GM19043 (cell line): ENCODE results near the gene ARHGEF39.

ENCODE experiments used
- ATAC-seq: cut with Tn5 transposase; IDR thresholded peaks from one replicate; pipeline ENCODE4 v1.9.1; 2021; ENCODE audit warnings: low read depth; ENCODE audit not compliant: unreplicated experiment

The ARHGEF39 gene

DNA sequence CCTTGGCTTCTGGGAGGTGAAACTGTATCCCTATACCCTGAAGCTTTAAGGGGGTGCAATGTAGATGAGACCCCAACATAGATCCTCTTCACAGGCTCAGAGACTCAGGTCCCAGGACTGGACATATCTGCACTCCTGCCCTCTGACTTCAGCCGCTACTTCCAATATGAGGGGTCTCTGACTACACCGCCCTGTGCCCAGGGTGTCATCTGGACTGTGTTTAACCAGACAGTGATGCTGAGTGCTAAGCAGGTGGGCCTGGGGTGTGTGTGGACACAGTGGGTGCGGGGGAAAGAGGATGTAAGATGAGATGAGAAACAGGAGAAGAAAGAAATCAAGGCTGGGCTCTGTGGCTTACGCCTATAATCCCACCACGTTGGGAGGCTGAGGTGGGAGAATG lies 14.1 kb upstream of the ARHGEF39 start:
- no peak for ATAC-seq

DNA sequence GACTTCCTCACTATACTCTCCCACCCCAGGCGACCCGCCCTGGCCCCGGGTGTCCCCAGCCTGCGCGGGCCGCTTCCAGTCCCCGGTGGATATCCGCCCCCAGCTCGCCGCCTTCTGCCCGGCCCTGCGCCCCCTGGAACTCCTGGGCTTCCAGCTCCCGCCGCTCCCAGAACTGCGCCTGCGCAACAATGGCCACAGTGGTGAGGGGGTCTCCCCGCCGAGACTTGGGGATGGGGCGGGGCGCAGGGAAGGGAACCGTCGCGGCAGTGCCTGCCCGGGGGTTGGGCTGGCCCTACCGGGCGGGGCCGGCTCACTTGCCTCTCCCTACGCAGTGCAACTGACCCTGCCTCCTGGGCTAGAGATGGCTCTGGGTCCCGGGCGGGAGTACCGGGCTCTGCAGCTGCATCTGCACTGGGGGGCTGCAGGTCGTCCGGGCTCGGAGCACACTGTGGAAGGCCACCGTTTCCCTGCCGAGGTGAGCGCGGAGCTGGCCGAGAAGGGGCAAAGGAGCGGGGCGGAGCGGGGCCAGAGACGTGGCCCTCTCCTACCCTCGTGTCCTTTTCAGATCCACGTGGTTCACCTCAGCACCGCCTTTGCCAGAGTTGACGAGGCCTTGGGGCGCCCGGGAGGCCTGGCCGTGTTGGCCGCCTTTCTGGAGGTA lies 10.9 kb upstream of the ARHGEF39 start:
- ATAC-seq: no peak

- no peak for ATAC-seq
These were observed 10.2 kb upstream of the ARHGEF39 start for GRCh38 chr9:35675204-35675603.

GRCh38 chr9:35674025-35674361 lies 9.0 kb upstream of the ARHGEF39 start:
- ATAC-seq: no peak

GRCh38 chr9:35673132-35674024 lies 8.4 kb upstream of the ARHGEF39 start, which contains the start of gene CA9:
Gene CA9 (plus strand): TSS chr9:35673928. CDS start chr9:35673960, 32 bp downstream.
- no peak for ATAC-seq

DNA sequence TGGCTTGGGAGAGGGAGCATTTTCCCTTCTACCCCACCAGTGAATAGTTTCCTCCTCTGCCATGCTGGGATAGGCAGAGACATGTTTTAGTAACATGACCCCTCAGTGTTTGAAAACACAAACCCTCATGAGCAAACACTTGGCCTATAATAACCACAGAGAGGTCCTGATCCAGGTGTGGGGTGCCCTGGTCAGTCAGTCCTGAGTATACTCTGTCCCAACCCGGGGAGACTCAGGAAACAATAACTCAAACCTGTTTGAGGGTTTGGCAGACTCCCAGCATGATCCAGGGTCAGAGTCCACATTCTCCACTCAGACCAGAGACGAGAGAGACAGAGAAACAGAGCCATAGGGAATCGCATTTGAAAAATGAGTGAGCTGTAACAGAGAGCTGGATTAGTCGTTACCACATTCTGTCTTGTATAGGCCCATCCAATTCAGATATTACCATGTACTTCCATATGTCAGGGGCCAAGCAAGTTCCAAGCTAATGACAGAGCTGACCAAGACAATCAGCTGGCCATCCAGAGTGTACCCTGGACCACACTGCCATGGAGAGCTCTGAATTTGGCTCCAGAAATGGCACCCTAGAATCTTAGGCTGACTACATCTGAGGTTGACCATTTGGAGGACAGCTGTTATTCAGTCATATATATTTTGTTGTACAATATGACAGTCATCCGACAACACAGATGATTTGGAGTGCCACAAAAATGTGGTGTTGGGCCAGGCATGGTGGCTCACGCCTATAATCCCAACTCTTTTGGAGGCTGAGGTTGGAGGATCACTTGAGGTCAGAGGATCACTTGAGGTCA lies 4.5 kb upstream of the ARHGEF39 start:
- no peak for ATAC-seq

- ATAC-seq: no peak
These were observed 2.9 kb upstream of the ARHGEF39 start for GRCh38 chr9:35667939-35668338.

DNA sequence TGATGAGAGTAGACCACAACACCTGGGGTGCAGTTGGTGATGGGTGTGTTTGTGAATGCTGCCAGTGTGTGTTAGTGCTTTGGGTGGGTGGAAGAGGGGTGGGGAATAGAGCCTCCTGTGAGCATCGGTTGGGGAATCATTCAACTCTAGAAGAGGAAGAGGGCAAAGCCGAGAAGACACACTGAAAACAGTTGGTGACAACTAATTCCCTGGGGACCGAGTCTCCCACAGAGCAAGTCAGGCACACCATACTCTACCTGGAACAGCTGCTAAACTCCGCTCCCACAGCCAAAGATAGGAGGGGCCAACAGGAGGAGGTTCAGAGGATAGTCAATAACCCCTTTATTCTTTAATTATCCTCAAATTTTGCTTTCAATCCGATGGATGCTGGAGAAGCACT lies 1.6 kb upstream of the ARHGEF39 start:
- ATAC-seq: no peak

DNA sequence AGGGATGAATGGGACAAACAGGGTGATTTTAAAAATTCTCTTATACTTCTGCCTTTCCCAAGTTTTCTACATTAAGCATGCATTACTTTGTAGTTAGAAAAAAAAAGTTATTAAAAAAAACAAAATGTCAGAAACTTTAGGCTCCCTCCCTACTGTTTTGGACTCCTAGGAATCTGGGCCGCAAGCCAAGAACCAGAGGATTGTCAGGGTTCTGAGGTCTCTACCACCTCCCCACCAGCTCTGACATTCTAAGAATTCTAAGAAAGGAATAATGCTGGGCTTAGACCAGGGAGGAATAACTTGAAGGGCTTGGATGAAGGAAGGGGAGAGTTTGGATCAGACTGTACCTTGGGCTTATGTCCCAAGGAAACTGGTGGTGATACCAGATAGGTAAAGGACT lies 1.1 kb upstream of the ARHGEF39 start:
- no peak for ATAC-seq

- ATAC-seq: no peak
These were observed 450 bp upstream of the ARHGEF39 start for GRCh38 chr9:35665471-35665818.

- no peak for ATAC-seq
These were observed 2.6 kb downstream of the ARHGEF39 start for GRCh38 chr9:35662437-35662836.

DNA sequence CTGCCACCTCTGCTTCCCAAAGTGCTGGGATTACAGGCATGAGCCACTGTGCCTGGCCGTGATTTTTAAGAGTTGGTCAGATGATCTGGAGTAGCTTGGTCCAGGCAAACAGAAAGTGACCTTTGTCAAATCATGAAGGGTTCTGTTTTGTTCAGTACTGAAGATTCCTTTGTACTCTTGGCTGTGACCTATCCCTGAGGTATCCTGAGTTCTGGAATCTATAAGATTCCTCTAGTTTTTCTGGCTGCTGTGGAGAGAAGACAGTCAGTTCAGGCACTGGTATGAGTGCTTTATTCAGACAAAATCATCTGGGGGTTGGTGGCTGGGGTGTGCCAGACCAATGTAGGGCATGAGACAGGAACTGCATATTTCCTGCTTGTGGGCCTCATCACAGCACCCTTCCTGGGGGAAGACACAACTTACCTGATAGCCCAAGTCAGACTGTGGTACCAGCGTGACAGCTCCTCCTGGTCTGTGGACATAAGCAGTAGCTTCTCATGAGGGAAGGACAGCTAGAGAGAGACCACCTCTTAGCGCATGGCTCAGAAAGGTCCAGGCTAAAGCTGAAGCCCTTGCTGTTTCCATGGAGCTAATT lies 3.1 kb downstream of the ARHGEF39 start:
- ATAC-seq: no peak

GRCh38 chr9:35660966-35661415 lies 4.0 kb downstream of the ARHGEF39 start:
- ATAC-seq: no peak

- no peak for ATAC-seq
These were observed 5.7 kb downstream of the ARHGEF39 start for GRCh38 chr9:35659340-35659739.

DNA sequence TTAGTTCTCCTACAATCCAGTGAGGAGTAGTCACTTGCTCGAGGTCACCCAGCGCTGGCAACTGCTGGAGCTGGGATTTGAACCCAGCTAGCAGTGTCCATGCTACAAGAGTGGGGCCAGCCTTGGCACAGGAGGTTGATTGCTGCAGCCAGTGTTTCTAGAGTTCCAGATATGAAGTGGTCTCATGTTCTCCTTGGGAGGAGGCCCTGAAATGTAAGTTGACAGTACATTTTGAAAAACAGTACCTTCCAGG lies 6.1 kb downstream of the ARHGEF39 start:
- ATAC-seq: no peak

DNA sequence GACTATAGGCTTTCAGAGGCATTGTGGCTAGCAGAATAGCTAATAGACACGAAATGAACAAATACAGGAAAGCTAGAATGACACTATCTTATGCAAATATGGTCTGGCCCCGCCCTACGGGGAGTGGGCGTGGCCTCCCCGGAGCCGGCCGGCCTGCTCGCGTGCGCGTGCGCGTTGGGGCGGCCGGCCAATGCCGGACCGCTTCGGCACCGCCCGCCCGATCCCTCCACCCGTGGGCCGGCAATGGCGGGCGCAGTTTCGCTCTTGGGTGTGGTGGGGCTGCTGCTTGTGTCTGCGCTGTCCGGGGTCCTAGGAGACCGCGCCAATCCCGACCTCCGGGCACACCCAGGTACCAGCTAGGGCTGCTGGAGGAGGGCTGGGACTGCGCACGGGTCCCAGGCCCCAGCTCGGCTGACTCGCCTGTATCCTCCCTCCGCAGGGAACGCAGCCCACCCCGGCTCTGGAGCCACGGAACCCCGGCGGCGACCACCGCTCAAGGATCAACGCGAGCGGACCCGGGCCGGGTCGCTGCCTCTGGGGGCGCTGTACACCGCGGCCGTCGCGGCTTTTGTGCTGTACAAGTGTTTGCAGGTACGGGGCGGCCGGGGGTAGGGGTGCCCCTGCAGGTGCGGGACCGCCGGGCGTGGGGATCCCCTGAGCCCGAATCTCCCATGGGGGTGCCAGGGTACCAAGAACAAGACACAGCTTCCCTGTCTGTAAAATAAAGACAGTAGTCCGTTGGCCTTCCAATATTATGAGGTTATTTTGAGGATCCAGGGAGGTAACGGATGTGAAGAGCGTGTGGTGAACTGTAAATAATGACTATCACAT lies 6.6 kb downstream of the ARHGEF39 start, which contains the start of gene CCDC107:
Gene CCDC107, plus strand, starts transcription at position 156 of the 831 bp plus-strand sequence. Its CDS starts 88 bp downstream, at position 244.
- ATAC-seq: peak; percentile 48

DNA sequence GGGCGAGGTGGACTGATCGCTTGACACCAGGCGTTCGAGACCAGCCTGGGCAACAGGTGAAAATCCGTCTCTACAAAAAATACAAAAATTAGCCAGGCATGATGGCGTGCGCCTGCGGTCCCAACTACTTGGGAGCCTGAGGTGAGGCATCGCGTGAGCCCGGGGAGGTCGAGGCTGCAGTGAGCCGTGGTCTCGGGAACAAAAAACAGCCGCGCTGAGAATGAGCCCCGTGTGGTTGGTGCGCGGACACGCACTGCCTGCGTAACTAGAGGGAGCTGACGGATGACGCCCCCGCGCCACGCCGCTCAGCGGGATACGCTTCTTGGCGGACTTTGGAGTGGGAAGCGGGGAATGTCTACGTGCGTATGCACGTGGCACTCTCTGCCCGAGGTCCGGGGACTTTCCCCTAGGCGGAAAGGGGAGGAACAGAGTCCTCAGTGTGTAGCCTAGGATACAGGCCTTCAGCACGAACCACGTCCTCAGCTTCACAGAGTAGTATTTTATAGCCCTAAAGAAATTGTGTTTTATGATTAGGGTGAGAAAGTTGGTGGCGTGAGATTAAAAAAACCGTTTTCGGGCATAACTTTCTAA lies 7.4 kb downstream of the ARHGEF39 start, which contains the start of gene RMRP:
Gene RMRP, minus strand, starts transcription at position 474 of the 591 bp plus-strand sequence.
- peak; percentile 85 for ATAC-seq

DNA sequence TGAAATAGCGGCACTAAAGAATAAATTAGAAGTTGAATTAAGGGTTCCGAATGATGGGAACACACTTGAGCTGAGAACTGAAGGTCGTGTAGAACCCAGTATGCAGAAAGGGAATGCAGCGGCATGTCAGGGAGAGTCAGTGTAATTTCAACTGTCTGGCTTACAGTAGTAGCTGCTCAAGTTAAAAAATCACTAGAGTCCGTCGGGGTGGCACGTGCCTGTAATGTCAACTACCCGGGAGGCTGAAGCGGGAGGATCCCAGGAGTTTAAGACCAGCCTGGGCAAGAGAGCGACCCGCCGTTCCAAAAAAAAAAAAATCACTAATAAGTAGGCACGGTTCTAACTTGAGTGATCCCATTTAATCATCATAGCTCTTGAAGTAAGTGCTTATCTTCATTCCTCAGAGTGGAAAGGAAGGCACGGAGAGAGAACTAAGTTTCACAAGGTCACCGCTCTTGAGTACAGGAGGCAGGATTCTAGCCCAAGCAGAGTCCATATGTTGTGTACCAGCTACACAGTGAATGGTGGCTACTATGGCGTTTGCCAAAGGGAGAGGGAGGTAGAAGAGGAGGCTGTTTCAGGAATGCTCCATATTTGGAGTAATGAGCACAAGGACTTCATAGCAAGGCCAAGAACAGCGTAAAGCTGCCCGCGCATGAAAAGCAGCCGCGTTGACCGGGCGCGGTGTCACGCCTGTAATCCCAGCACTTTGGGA lies 8.0 kb downstream of the ARHGEF39 start:
- no peak for ATAC-seq

- no peak for ATAC-seq
These were observed 8.6 kb downstream of the ARHGEF39 start for GRCh38 chr9:35656348-35656747.
